HEK293T (cell line): Measurements from ENCODE around the gene BRCA2.

Experiments used
- ARNT ChIP-seq: fragments of 450-650 bp; IDR thresholded peaks from 2 replicates; pipeline ENCODE4 v1.6.1; 2017; ENCODE audit warnings: mild to moderate bottlenecking
- BHLHE40 ChIP-seq: fragments of 450-650 bp; IDR thresholded peaks from 2 replicates; pipeline ENCODE4 v1.6.1; 2016; ENCODE audit warnings: mild to moderate bottlenecking, moderate library complexity, borderline replicate concordance
- CTBP1 ChIP-seq: fragments of 450-650 bp; IDR thresholded peaks from 2 replicates; pipeline ENCODE4 v1.6.1; 2016; ENCODE audit warnings: borderline replicate concordance
- ELF4 ChIP-seq: fragments of 450-650 bp; IDR thresholded peaks from 2 replicates; pipeline ENCODE4 v1.6.1; 2017; ENCODE audit warnings: antibody characterized with exemption
- FOXA1 ChIP-seq: fragments of 450-650 bp; IDR thresholded peaks from 2 replicates; pipeline ENCODE4 v1.6.1; 2016; ENCODE audit warnings: mild to moderate bottlenecking
- FOXM1 ChIP-seq: fragments of 450-650 bp; IDR thresholded peaks from 2 replicates; pipeline ENCODE4 v1.6.1; 2017; ENCODE audit warnings: mild to moderate bottlenecking, borderline replicate concordance
- HDGF ChIP-seq: fragments of 450-650 bp; IDR thresholded peaks from 2 replicates; pipeline ENCODE4 v1.6.1; 2017; ENCODE audit warnings: antibody characterized with exemption, borderline replicate concordance
- L3MBTL2 ChIP-seq: fragments of 450-650 bp; conservative IDR thresholded peaks from 2 replicates; pipeline ENCODE4 v1.6.1; 2016; ENCODE audit warnings: mild to moderate bottlenecking
- NFRKB ChIP-seq: fragments of 450-650 bp; IDR thresholded peaks from 2 replicates; pipeline ENCODE4 v1.6.1; 2016; ENCODE audit warnings: mild to moderate bottlenecking, moderate library complexity
- SP1 ChIP-seq: fragments of 450-650 bp; IDR thresholded peaks from 2 replicates; pipeline ENCODE4 v1.6.1; 2017
- SUZ12 ChIP-seq: fragments of 450-650 bp; IDR thresholded peaks from 2 replicates; pipeline ENCODE4 v1.6.1; 2016; ENCODE audit warnings: mild to moderate bottlenecking
- TARDBP ChIP-seq: fragments of 450-650 bp; IDR thresholded peaks from 2 replicates; pipeline ENCODE4 v1.6.1; 2016
- ZNF384 ChIP-seq: fragments of 450-650 bp; IDR thresholded peaks from 2 replicates; pipeline ENCODE4 v1.6.1; 2016
- TF ChIP-seq, protein P1 (sequence below): fragments of 450-650 bp; IDR thresholded peaks from 2 replicates; pipeline ENCODE4 v1.6.1; 2016

DNA sequence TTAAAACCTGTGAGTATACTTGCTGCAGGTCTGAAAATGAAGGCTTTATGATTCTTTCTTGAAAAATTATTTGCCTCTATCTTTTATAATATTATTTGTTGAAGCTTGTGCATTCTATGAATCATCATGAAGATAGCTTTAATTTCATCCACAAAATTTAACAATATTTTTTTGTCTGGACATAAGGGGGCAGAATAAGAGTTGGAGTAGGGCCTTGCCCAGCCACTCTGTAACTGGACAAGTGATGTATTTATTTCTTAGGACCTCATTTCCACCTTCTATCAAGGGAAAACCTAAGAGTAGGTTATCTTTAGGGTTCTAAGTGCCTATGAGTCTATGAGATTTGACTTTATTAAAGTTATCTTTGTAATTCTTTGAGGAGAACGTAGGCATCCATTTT is 62.7 kb downstream of the BRCA2 start:
- TF ChIP-seq SP1 (no peak), SUZ12 (no peak), HDGF (no peak), L3MBTL2 (no peak), FOXA1 (no peak), ARNT (no peak), FOXM1 (no peak), TARDBP (no peak), NFRKB (no peak), BHLHE40 (no peak), CTBP1 (no peak), ZNF384 (no peak), ELF4 (no peak)
- TF ChIP-seq, protein P1, sequence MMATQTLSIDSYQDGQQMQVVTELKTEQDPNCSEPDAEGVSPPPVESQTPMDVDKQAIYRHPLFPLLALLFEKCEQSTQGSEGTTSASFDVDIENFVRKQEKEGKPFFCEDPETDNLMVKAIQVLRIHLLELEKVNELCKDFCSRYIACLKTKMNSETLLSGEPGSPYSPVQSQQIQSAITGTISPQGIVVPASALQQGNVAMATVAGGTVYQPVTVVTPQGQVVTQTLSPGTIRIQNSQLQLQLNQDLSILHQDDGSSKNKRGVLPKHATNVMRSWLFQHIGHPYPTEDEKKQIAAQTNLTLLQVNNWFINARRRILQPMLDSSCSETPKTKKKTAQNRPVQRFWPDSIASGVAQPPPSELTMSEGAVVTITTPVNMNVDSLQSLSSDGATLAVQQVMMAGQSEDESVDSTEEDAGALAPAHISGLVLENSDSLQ: no peak
